ENCODE results near the gene GJC2. TPM values are rescaled to one million over a fixed set of nuclear protein-coding genes. Genes with fewer than 3 reads are reported as not detected.

GJC2 gene
- total RNA-seq, 4 donors from 2014 or later: 0.48 to 2.7 (median 0.66) TPM

DNA sequence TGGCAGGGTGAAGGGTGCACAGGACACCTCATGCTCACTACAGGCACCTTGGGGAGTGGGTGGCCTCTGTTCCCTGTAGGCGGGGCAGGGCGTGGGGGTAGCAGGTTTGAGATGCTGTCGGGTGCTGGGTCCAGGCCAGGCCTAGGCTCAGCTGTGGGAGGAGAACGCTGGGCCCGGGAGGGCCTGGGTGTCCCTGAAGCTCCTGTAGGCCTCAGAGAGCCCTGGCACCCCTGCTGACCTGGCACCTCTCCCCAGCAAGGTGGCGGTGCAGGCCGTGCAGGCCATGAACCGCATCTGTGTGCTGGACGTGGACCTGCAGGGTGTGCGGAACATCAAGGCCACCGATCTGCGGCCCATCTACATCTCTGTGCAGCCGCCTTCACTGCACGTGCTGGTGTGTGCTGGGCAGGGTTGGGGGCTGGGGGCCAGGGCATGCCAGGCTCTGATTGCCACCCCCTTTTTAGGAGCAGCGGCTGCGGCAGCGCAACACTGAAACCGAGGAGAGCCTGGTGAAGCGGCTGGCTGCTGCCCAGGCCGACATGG, 2.5 kb upstream of the GJC2 start:
- no peaks in the 10 kb centered on the region for H3K9me3 ChIP-seq
- H3K4me3 ChIP-seq: no peak overlapping the region
- peak overlapping the region in 1 of 4 donors; percentile 87 for H3K27ac ChIP-seq
- WGBS, 2 donors: 57% methylated on average over 1 of the region's 20 CpGs; no CpG with 5 or more reads in 1 of the 2 donors
- TF ChIP-seq POLR2A (IDR thresholded peaks at IDR 0.05) (no peak), CTCF (IDR thresholded peaks at IDR 0.05) (no peak)
- no peaks in the 10 kb centered on the region for H3K27me3 ChIP-seq
- H3K36me3 ChIP-seq: peaks cover 16 to 42% (median 20%) of the 10 kb centered on the region in 3 donors
- DNase-seq: no peak
- intact Hi-C loops (cut with DNase I): no loop called here
- peaks cover 60 to 100% (median 72%) of the 10 kb centered on the region in 3 donors for H3K4me1 ChIP-seq

DNA sequence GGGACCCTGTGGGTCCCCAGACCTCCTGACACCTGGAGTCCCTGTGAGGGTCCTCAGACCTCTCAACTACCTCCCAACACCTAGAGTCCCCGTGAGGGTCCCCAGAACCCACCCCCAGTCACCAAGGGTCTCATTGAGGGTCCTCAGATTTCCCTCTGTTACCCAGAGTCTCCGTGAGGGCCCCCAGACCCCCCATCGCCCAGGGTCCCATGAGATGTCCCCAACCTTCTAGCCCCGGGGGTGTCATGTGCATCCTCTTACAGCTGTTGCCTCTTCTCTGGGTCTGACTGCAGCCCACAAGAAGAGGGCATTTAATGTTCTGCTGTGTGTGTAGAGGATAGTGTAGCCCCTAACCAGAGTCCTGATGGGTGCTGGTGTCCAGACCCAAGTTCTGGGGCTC, 2.0 kb upstream of the GJC2 start:
- no peak for TF ChIP-seq CTCF (IDR thresholded peaks at IDR 0.05)
- TF ChIP-seq POLR2A (IDR thresholded peaks at IDR 0.05): no peak
- peaks cover 16 to 42% (median 20%) of the 10 kb centered on the region in 3 donors for H3K36me3 ChIP-seq
- intact Hi-C loops (cut with DNase I): no loop called here
- no peak for DNase-seq
- H3K27ac ChIP-seq: peak overlapping the region; percentile 70 to 94 (median 84)
- H3K4me3 ChIP-seq: no peak overlapping the region
- no peaks in the 10 kb centered on the region for H3K9me3 ChIP-seq
- H3K4me1 ChIP-seq: peaks cover 54 to 98% (median 67%) of the 10 kb centered on the region in 3 donors
- WGBS, 2 donors: 84 to 88% methylated on average over 3 to 4 of the region's 4 CpGs
- H3K27me3 ChIP-seq: no peaks in the 10 kb centered on the region

GRCh38 chr1:228148196-228148861, 1.4 kb upstream of the GJC2 start:
- intact Hi-C loops (cut with DNase I): no loop called here
- WGBS, 2 donors: 15 to 43% methylated on average over 5 to 7 of the region's 18 CpGs
- Histone ChIP-seq H3K36me3 (peaks cover 16 to 42% (median 20%) of the 10 kb centered on the region in 3 donors), H3K27me3 (no peaks in the 10 kb centered on the region), H3K4me3 (no peak overlapping the region), H3K27ac (peak overlapping the region; percentile 70 to 94 (median 84)), H3K9me3 (no peaks in the 10 kb centered on the region), H3K4me1 (peaks cover 50 to 92% (median 61%) of the 10 kb centered on the region in 3 donors)
- TF ChIP-seq POLR2A (IDR thresholded peaks at IDR 0.05) (no peak), CTCF (IDR thresholded peaks at IDR 0.05) (no peak)
- no peak for DNase-seq

DNA sequence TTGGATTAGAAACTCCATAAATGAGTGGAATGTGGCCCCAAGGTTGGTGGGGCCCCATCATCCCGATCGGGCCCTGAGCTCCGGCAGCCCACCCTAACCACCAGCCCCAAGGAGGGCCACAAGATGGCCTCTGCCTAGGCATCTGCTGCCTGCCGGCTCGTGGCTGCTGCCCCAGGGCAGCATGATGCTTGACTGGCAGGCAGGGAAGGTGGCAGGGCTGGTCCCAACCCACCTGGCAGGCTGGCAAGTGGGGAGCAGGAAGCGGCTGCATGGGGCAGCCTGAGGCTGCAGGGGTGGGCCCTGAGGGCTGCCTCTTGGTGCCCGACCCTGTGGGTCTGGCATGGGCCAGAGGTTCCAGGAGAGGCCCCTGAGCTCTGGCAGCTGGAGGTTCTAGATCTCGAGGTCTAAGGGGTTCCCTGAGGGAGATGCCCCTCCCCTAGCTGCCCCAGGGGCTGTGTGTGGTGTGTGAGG, 760 bp upstream of the GJC2 start:
- 38% methylated on average over 7 of the region's 8 CpGs; no CpG with 5 or more reads in 1 of the 2 donors for WGBS, 2 donors
- intact Hi-C loops (cut with DNase I): no loop called here
- TF ChIP-seq POLR2A (IDR thresholded peaks at IDR 0.05) (no peak), CTCF (IDR thresholded peaks at IDR 0.05) (no peak)
- H3K4me3 ChIP-seq: no peak overlapping the region
- H3K27me3 ChIP-seq: no peaks in the 10 kb centered on the region
- peak overlapping the region; percentile 70 to 94 (median 84) for H3K27ac ChIP-seq
- no peak for DNase-seq
- H3K36me3 ChIP-seq: peaks cover 16 to 42% (median 20%) of the 10 kb centered on the region in 3 donors
- no peaks in the 10 kb centered on the region for H3K9me3 ChIP-seq
- H3K4me1 ChIP-seq: peaks cover 43 to 86% (median 55%) of the 10 kb centered on the region in 3 donors

GRCh38 chr1:228150120-228150460, 360 bp downstream of the GJC2 start:
- H3K4me3 ChIP-seq: peak overlapping the region in 3 of 4 donors; percentile 14 to 57 (median 37)
- H3K27ac ChIP-seq: peak overlapping the region; percentile 70 to 94 (median 84)
- WGBS, 2 donors: no CpG with 5 or more reads among the region's 7 CpGs
- H3K9me3 ChIP-seq: no peaks in the 10 kb centered on the region
- no peak for DNase-seq
- peaks cover 16 to 41% (median 20%) of the 10 kb centered on the region in 3 donors for H3K36me3 ChIP-seq
- H3K27me3 ChIP-seq: no peaks in the 10 kb centered on the region
- H3K4me1 ChIP-seq: peaks cover 32 to 82% (median 46%) of the 10 kb centered on the region in 3 donors
- no peak for TF ChIP-seq POLR2A (IDR thresholded peaks at IDR 0.05)
- TF ChIP-seq CTCF (IDR thresholded peaks at IDR 0.05): no peak
- intact Hi-C loops (cut with DNase I): no loop called here
